Effector memory CD4-positive, alpha-beta T cell (primary cell): ENCODE data around the gene TGM2.

Source experiments
- DNase-seq, 3 donors: peaks; one replicate each; pipeline ENCODE4 v3.0.0-alpha.2; 2020
- H3K27ac ChIP-seq: 2 replicates; pipeline ENCODE4 v1.7.0; 2013; ENCODE audit warnings: mild to moderate bottlenecking, low read length, moderate library complexity; ENCODE audit not compliant: insufficient read depth, poor library complexity, severe bottlenecking
- H3K27me3 ChIP-seq: replicated peaks from 2 replicates; pipeline ENCODE4 v1.7.0; 2013; ENCODE audit warnings: mild to moderate bottlenecking, low read length; ENCODE audit not compliant: insufficient read depth, control insufficient read depth, poor library complexity, severe bottlenecking
- H3K36me3 ChIP-seq: 2 replicates; pipeline ENCODE4 v1.7.0; 2013; ENCODE audit warnings: mild to moderate bottlenecking, low read length, moderate library complexity; ENCODE audit not compliant: control insufficient read depth, insufficient read depth
- H3K4me1 ChIP-seq: 2 replicates; pipeline ENCODE4 v1.7.0; 2013; ENCODE audit warnings: low read length, mild to moderate bottlenecking; ENCODE audit not compliant: control insufficient read depth, insufficient read depth, poor library complexity, severe bottlenecking
- H3K4me3 ChIP-seq: 2 replicates; pipeline ENCODE4 v1.7.0; 2013; ENCODE audit warnings: low read length, low read depth, mild to moderate bottlenecking; ENCODE audit not compliant: insufficient read depth, poor library complexity, severe bottlenecking
- H3K9me3 ChIP-seq: 2 replicates; pipeline ENCODE4 v1.7.0; 2013; ENCODE audit warnings: mild to moderate bottlenecking, low read length, moderate library complexity; ENCODE audit not compliant: control insufficient read depth

TGM2 gene

GRCh38 chr20:38139156-38139912 lies 25.7 kb downstream of the TGM2 start:
- no peak overlapping the region for H3K27ac ChIP-seq
- H3K27me3 ChIP-seq, result no peaks in the 10 kb centered on the region
- no peaks in the 10 kb centered on the region for H3K4me1 ChIP-seq
- DNase-seq, result no peak
- H3K36me3 ChIP-seq, result no peaks in the 10 kb centered on the region
- H3K4me3 ChIP-seq, result no peak overlapping the region
- no peaks in the 10 kb centered on the region for H3K9me3 ChIP-seq

GRCh38 chr20:38138086-38138778 lies 26.8 kb downstream of the TGM2 start:
- H3K4me1 ChIP-seq, result no peaks in the 10 kb centered on the region
- no peak overlapping the region for H3K27ac ChIP-seq
- H3K27me3 ChIP-seq, result no peaks in the 10 kb centered on the region
- no peaks in the 10 kb centered on the region for H3K36me3 ChIP-seq
- H3K4me3 ChIP-seq, result no peak overlapping the region
- H3K9me3 ChIP-seq, result no peaks in the 10 kb centered on the region
- no peak for DNase-seq

GRCh38 chr20:38137441-38138037 lies 27.5 kb downstream of the TGM2 start:
- Histone ChIP-seq H3K36me3 (no peaks in the 10 kb centered on the region), H3K4me3 (no peak overlapping the region), H3K27ac (no peak overlapping the region), H3K4me1 (no peaks in the 10 kb centered on the region), H3K27me3 (no peaks in the 10 kb centered on the region), H3K9me3 (no peaks in the 10 kb centered on the region)
- DNase-seq, result no peak

- H3K4me1 ChIP-seq, result no peaks in the 10 kb centered on the region
- H3K36me3 ChIP-seq, result no peaks in the 10 kb centered on the region
- no peak overlapping the region for H3K4me3 ChIP-seq
- no peaks in the 10 kb centered on the region for H3K27me3 ChIP-seq
- H3K27ac ChIP-seq, result no peak overlapping the region
- no peak for DNase-seq
- no peaks in the 10 kb centered on the region for H3K9me3 ChIP-seq
Observed at GRCh38 chr20:38136421-38137245, 28.4 kb downstream of the TGM2 start.

- H3K27me3 ChIP-seq, result no peaks in the 10 kb centered on the region
- no peaks in the 10 kb centered on the region for H3K9me3 ChIP-seq
- H3K27ac ChIP-seq, result no peak overlapping the region
- H3K4me1 ChIP-seq, result no peaks in the 10 kb centered on the region
- DNase-seq, result no peak
- no peak overlapping the region for H3K4me3 ChIP-seq
- no peaks in the 10 kb centered on the region for H3K36me3 ChIP-seq
Observed at GRCh38 chr20:38135651-38136420, 29.2 kb downstream of the TGM2 start.

GRCh38 chr20:38135271-38135650 lies 29.8 kb downstream of the TGM2 start:
- Histone ChIP-seq H3K4me1 (no peaks in the 10 kb centered on the region), H3K36me3 (no peaks in the 10 kb centered on the region), H3K27ac (no peak overlapping the region), H3K27me3 (no peaks in the 10 kb centered on the region), H3K4me3 (no peak overlapping the region), H3K9me3 (no peaks in the 10 kb centered on the region)
- DNase-seq, result no peak

GRCh38 chr20:38134427-38135270 lies 30.4 kb downstream of the TGM2 start:
- no peak for DNase-seq
- H3K36me3 ChIP-seq, result no peaks in the 10 kb centered on the region
- no peaks in the 10 kb centered on the region for H3K4me1 ChIP-seq
- no peaks in the 10 kb centered on the region for H3K27me3 ChIP-seq
- no peaks in the 10 kb centered on the region for H3K9me3 ChIP-seq
- H3K4me3 ChIP-seq, result no peak overlapping the region
- no peak overlapping the region for H3K27ac ChIP-seq

GRCh38 chr20:38133680-38134426 lies 31.2 kb downstream of the TGM2 start:
- Histone ChIP-seq H3K9me3 (no peaks in the 10 kb centered on the region), H3K27me3 (no peaks in the 10 kb centered on the region), H3K4me3 (no peak overlapping the region), H3K27ac (no peak overlapping the region), H3K36me3 (no peaks in the 10 kb centered on the region), H3K4me1 (no peaks in the 10 kb centered on the region)
- no peak for DNase-seq
